ENCODE results near the gene DHRS7.

The DHRS7 gene, protein sequence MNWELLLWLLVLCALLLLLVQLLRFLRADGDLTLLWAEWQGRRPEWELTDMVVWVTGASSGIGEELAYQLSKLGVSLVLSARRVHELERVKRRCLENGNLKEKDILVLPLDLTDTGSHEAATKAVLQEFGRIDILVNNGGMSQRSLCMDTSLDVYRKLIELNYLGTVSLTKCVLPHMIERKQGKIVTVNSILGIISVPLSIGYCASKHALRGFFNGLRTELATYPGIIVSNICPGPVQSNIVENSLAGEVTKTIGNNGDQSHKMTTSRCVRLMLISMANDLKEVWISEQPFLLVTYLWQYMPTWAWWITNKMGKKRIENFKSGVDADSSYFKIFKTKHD

DNA sequence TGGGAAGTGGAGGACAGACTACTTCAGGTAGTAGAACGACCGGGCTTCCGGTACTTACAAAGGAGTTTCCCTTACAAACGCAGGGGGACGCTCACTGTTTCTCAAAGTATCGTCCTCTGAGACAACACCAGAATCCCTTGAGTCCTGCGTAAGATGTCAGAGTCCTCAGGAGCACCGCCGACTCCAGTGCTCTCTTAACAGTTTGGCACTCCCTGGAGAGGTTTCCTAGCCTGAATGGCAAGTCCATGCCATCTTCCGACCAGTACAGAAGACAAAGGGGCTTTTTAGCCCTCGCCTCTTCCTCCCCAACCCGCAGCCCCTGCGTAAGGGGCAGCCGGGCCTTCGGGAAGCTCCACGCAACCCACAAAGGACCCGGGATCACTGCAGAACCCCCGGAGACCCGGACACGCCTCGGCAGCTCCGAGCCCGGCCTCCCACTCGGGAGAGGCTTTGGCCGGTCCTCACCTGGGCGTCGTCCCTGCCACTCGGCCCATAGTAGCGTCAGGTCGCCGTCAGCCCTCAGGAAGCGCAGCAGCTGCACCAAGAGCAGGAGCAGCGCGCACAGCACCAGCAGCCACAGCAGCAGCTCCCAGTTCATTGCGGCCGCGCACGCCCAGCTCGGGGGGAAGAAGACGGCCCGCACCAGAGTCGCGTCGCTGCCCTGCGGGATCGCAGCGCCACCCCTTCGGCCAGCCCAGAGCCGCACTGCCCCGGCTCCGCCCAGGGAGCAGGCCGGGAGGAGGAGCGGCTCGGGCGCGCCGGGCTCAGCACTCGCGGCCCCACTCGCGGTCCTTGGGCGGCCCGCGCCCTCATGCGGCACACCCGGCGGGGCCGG is at the start of gene DHRS7:
Gene DHRS7 (minus strand): TSS at position 687 of the 835 bp plus-strand sequence. CDS start 89 bp downstream, at position 598.
- DNase-seq = peak; percentile 89

DNA sequence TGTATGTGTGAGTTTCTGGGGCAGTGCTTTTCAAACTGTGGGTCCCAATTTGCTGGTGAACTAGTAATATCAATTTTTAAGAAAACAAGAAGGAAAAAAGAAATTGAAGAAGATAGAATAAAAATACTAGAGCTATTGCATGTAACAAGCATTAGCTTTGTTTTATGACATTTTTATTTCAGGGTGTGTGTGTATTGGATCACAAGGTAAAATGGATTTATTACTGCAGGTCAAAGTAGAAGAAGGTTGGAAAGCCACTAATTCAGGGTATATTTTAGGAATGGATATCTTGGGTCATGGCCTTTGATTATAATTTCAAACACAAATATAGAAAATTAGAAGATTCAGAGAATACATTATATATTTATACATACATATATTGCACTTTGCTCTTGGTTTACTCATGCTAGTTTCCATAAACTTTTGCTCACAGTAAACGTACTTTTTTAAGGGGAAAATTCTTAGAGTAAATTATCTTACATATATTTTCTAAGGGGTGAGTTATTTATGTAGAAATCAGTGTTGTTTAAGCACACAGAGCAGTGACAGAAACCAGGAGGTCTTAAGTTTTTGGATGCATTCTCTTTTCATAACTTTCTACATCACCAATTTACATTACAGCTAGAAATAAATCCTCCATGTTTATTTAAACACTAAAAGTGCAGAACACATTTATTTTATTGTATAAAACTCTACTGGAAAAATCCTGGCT is 49.4 kb upstream of the DHRS7 start:
- DNase-seq = no peak

DNA sequence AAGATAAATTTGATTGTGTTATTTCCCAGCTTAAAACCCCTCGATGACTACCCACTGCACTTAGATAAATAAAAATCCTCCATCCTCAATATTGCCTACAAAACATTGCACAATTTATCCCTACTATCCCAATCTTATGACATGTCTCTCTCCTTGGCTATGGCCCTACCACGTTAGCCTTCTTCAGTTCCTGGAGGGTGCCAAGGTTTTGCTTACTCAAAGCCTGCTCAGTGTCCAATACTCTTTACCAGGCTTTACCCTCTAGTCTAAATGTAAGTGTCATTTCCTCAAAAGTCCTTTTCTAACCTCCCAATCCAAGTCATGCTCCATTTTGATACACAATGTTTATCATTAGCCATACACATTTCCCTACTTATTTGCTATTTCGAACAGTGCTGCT is 48.8 kb upstream of the DHRS7 start:
- no peak for DNase-seq

DNA sequence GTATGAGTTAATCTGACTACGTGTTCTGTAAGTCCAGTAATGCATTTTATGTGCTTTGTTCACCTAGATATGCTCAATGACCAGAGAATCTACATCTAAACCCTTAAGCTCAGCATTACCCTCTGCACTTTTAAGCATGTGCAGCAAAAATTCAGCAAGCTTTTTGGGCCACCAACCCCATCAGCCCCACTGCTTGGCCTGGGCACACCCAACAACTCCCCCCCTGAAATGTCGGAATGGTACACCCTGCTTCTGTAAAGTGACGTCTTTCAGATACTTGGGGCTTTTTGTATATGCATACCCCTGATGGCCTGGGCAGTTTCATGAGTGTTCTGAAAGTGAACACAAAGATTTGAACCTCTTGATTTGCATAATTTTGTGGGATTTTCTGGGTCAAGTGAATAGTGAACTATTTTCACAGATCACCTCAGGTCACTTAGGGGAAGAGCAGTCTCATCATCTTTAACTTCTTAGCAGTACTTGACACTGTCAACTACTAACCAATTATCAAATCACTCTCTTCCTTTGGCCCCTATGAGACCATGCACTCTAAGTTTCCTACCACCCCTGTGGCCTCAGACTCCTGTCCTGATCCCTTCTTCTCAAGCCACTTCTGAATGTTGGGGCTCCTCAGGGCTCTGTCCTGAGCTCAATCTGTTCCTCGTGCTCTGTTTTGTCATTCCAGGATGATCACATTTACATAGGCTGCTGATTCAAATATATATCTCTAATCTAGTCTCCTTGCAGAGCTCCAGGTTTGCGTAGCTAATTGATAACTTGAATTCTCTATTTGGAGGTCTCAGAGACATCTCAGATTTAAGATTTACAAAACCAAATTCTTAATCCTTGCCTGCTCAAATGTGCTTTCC is 47.5 kb upstream of the DHRS7 start:
- no peak for DNase-seq

DNA sequence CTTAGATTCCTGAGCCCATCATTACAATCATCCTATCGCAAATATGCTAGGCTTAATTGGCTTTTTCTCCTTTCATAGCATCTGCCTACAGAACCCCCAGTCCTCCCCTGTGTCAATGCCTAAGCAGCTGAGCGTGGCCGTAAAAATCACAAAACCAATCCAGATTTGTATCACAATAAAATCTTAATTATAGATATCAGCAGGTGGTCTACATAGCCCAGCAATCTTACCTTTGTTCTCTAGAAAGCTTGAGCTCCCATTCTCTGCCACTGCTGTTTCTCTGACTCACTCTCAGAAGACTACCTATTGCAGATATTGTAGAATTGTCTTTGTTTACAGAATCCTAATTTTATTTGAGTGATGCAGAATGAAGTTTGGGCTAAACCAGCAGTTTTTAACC is 46.0 kb upstream of the DHRS7 start:
- no peak for DNase-seq

DNA sequence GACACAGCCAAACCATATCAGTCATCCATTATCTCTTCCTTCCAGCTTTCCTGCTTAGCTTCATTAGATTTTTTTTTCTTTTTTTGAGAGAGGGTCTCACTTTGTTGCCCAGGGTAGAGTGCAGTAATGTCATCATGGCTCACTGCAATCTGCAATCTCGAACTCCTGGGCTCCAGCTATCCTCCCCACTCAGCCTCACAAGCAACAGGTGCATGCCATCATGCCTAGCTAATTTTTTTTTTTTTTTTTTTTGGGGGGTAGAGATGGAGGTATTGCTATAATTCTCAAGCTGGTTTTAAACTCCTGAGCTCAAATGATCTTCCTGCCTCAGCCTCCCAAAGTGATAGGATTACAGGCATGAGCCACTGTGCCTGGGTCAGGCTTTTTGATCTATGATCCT is 45.5 kb upstream of the DHRS7 start:
- no peak for DNase-seq

DNA sequence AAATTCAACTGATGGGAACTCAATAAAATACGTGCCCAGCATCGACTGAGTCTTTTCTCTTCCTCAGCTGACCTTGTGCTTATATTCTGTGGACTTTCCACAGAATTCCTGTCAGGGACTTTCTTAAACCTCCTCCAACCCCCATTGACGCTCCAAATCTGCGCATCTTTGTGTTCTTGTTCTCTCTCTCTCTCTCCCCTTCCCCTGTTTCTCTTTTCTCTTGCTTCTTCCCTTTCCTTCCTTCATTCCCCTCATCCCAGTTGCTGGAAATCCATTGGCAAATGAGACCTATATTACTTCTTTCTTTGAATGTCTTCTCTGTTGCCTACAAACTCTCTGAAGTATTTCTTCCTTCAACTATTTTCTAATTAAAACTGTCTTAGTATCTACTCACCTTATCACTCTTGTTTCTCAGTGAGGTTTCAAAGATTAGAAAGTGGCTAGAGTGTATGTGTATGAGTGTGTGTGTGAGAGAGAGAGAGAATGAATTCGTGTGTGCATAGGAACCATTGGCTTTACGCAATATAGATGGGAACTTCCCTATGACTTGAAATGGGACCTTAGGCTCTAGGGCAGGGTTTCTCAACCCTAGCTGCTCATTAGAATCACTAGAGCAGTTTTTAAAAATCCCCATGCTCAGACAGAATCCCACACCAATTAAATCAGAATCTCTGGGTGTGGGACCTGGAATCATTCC is 41.8 kb upstream of the DHRS7 start:
- no peak for DNase-seq

DNA sequence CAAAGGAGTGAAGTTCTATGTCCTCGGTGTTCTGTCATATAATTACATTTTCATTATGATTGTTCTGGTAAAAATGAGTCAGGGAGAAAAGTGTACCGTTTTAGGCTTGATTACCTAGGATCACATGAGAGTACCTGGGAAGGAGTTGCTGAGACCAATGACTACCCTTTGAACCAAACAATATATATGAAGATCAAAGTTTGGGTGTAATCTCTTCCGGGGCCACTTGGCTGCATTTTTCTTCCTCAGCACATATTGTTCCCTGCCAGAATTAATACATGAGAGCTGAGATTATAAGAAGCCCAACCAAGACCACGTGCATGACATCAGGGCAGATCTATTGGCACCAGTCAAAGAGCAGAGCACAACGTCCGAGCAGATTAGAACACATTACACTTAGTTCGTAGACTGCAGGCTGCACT is 41.1 kb upstream of the DHRS7 start:
- no peak for DNase-seq

DNA sequence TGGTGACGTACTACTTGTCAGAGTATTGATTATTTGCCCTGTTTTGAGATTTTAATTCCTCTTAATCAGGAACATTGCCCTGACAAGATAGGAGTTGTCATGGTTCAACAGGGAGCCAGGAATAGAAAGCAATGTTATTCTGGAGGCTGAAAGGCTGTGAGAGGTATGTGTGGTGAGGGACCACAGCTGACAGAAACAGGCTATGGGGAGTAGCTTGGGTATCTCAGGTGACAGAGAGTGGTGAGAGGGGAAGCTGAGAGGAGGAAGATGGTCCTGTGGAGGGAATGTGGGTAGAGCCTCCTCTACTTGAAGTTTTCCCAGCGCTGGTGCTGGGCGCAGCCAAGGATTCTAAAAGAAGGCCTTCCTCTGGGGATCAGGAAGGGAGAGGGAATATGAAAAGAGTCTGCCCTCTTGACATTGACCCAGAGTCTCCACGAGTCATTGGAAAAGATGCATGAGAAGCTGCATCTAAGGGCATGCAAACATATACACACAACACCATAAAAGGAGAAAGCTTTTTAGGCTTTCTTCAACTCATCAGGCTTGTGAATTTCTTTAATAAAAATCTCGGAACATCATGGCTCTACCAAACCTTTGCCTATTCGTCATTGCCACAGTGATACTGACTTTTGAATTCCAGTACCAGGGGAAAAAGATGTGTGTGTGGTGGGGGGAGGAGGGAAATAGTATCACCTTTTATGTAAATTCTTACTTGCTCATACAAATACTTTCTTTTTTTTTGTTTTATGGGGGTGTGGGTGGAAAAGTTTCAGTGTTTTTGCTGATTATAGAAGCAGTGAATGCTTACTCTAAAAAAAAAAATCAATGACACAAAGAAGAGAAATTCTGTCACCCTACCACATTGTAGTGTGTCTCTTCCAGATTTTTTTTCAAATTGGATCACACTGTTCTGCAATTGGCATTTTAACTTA is 39.9 kb upstream of the DHRS7 start:
- DNase-seq = no peak

DNA sequence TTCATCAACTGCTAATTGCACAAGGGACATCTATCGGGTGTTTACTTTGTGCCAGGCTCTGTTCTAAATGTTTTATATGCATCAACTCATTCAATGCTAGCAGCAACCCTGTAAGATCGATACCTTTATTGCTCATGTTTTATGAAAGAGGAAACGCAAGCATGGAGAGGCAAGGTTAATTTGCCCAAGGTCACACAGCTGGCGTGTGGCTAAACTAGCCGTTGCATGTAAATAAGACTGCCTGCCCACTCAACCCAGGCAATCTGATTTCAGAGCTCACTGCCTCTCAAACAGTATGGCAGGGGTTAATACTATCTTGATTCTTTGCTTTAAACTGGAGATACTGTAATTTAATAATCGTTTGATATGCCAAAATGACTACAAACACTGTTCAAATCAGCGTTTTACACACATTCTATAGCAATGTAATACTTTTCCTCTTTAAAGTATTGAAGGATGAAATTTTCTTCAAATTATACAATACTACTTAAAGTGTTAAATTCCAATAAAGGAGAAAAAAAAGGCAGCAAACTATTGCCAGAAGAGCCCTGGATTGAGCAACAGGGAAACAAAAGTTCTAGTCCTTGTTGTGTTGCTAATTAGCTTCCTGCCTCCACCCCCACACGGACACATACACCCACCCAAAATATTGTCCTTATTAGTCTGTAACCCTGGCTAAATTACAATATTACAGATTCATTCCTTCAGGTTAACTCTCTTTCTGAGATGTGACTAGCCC is 39.1 kb upstream of the DHRS7 start:
- no peak for DNase-seq

DNA sequence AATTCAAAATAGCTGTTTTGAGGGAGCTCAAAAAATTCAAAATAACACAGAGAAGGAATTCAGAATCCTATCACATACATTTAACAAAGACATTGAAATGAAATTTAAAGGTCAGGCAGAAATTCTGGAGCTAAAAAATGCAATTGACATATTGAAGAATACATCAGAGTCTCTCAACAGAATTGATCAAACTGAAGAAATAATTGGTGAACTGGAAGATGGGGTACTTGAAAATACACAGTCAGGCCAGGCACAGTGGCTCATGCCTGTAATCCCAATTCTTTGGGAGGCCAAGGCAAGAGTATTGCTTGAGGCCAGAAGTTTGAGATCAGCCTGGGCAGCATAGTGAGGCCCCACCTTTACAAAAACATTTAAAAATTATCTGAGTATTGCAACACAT is 34.1 kb upstream of the DHRS7 start:
- no peak for DNase-seq

DNA sequence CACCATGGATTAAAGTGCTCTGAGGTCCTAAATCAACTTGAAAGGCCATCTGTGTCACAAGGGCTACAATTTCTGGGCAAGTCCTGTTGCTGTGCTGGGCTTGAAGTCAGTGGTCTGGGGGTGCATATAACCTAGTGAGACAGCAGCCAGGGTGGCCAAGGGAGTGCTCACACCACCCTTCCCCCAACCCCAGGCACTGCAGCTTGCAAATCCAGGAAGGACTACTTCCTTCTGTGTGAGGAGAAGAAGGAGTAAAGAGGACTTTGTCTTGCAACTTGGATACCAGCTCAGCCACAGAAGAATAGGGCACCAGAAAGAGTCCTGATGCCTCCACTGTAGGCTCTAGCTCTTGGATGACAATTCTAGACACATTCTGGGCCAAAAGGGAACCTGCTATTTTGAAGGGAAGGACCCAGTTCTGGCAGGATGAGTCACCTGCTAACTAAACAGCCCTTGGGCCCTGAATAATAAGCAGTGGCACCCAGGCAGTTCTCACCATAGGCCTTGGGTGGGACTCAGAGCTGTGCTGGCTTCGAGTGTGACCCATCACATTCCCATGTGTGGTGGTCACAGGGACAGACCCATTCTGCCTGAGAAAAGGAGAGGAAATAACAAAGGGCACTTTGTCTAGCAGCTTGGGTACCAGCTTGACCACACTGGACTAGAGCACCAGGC is 32.6 kb upstream of the DHRS7 start:
- DNase-seq = no peak

DNA sequence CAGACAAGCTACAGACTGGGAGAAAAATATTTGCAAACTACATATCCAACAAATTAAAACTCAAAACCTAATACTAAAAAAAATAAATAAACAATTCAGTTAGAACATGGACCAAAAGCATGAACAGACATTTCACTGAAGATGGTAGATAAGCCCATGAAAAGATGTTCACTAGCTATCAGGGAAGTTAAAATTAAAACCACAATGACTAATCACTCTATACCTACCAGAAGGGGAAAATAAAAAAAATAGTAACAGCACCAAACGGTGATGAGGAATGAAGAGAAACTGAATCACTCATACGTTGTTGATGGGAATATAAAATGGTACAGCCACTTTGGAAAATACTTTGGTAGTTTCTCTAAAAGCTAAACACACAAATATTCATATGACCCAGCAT is 31.1 kb upstream of the DHRS7 start:
- no peak for DNase-seq

DNA sequence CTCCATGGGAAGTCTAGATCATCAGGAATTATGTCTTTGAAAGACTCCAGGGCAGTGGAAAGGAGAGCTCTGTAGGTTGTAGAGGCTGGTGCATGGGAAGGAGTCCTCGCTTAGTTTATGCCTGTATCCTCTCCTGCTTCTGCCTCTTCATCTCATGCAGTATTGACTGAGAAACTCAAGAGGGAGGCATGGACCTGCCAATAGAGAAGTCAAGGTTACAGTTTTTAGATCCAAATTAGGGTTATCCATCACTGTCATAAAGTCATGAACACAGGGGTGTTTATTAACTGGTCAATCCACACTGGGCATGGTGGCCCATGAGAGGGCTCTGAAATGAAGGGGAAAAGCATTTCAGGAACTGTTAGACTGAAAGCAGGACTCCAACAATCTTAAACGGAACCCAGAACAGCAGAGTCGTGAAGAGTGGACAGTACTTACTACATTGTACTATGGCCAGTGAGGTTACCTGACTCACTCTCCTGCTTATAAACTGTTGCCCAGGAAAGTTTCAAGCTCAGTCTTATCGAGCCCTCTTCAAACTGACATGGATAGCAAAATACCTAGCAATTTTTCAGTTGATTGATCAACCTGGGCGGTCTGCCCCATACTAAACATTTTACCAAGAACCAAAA is 30.1 kb upstream of the DHRS7 start:
- DNase-seq = no peak

DNA sequence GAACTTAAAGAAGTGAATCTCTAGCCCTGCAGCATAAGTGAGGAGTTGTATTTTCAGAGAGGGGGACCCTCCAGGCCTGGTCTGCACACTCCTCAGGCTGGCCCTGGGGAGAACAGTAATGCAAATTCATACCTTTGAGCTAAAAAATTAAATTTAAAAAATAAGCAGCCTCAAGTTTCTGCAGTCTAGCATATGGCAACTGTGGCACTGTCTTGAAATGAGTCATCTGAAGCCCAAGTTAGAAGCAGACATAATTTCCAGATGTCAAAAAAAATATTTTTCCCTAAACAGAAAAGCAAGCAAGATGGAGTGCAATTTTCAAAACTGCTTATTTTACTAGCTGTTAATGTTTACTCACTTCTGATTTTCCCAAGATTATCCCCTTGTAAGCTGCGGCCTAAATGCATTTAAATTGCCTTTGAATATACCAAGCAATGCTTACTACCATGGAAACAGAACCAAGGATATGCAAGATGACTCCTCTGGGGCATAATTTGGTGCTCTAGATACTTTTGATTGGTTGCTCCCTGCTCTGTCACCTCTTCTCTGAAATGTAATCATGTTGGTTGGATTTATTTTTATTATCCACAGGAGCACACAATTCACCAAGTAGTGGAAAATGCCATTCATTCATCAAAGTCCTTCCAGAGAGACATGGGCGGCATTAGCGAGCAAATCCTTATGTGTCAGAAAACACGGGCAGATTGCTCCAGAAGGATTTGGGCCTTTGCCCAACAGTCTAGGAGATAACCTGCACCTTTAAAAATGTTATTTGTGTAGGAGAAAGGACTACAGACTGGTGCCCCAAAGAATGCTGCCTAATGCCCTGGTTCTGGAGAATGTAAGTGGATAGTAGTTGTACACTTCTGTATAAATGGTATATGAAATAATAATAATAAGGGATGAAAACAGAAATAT is 25.0 kb upstream of the DHRS7 start:
- DNase-seq = no peak

DNA sequence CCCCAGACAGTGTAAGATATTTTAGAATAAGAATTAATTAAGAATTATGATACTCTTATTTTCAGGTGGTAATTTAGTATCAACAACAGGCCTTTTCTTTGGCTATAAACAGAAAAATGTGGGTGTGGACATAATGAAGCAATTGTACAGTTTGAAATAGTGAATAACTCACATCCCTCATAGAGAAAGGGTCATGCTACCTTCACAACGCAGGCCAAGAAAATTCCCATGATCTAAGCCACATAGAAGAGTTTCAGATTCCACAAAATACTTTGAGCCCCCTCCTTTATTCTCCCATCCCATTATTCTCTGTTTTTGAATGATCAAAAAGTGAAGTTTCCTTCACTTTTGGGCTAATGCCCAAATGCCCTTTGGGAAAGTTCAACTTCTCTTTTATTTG is 23.5 kb upstream of the DHRS7 start:
- no peak for DNase-seq

DNA sequence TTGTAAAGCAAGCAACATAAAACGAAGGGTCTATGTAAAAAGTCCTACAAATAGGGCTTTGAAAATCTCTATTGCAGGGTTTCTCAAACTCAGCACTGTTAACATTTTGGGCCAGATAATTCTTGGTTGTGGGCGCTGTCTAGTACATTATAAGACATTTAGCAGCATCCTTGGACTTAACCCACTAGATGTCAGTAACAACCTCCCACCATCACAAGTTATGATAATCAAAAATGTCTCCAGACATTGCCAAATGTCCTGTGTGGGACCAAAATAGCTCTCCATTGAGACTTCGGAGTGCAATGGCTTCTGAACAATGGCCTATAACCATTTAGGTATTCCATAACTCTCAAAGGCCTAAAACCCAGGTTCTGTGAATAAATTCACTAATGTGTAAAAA is 22.9 kb upstream of the DHRS7 start:
- no peak for DNase-seq
